Midbrain (tissue), 1 donor: ENCODE data around the gene AFF4.

Experiments used
- DNase-seq: peaks from one replicate; lab custom pipeline; 2025; lab: John Stamatoyannopoulos, UW

The AFF4 gene

GRCh38 chr5:132827943-132828673 lies 135.3 kb downstream of the AFF4 start:
- DNase-seq = no peak

DNA sequence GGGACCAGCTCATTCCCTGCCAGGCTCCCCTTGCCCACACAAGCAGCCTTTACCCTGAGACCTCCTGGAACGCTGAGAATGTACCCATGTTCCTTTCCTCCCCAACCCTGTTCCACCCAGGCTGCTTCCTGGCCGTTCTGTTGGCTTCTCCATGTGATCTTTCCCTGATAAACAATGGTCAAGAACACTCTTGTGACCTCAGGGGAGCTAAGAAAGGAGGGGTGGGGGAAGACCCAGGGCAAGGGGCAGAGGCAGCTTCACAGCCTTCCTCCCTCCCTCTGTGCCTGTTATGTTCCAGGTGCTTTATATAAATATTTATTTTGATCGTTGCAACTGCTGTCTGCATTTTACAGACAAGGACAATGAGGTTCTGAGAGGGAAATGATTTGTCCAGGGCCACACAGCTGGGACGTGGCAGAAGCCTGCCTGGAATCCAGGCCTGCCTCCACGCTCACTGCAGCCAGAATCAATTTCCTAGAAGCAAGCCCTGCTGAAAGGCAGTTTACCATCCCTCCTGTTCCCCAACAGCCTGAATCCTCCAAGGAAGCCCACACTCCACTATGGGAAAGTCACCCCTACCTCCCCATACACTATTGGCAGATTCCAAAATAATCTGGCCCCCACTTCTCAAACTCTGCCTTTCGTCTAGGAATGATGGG lies 136.9 kb downstream of the AFF4 start:
- DNase-seq = no peak

DNA sequence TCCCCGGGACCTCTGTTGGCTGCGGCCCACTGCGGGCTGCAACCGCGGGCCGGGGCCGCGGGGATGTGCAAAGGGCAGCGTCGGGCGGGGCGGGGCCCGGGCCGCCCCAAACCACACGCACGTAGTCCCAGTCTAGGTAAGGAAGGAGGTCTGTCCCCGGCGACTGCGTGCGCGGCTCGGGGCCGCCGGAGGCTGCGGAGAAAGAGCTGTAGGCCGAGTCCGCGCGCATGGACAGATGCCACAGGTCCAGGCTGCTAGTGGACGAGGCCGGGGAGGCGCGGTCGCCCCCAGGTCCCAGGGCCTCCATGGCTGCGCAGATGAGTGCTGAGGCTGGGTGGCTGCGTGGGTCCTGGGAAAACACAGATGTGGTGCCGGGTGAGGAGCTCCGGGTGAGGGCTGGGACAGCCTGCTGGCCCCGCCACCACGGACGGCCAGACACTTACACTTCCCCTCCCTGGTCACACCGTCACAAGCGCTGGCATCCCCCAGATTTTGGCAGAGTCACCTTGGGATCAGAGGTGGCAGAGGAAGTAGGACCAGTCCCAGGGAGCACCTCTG lies 137.5 kb downstream of the AFF4 start:
- no peak for DNase-seq
